Measurements from ENCODE around the gene TK2. TPM values are rescaled to one million over a fixed set of nuclear protein-coding genes. Genes with fewer than 3 reads are reported as not detected.
"Not testable (repeated sequence)": the region's sequence is repeated elsewhere in the genome, so short reads cannot be mapped to it uniquely, and the experiment has no call there.

The TK2 gene
- total RNA-seq, 3 donors from 2014 or later: 14.4 to 29.4 (median 17.8) TPM

DNA sequence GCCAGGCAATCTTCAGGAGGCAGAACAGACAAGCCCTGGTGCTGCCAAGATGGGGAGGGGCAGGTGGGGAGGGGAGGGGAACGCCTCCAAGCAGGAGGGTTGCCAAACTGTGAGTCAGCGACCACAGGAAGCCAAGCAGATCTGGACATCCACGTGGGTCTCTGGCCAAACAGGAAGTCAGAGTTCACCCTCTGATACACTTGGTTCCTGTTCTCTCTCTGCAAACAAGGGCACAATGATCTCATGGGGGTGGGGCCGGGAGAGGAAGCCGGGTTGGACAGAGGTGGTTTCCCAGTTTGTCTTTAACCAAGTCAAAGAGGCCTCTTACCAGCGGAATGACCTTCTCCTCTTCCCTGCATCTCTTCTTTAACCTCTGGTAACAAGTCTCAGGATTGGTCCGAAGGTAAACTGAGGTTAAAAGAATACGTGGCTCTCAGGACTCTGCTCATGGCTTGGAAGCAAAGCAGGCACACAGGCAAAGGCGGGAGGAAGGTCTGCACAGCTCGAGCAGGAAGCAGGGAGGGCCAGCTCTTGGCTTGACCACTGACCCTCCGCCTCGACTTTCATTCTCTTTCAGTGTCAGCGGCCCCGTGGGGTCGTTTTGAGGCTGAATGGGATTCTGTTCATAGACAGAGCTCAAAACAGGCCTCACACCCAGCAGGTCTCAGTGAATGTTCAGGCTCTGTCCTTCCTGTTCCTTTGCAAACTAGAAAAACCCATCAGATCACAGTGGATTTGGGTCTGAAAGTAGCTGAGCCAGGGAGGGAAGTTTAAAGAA is 32.9 kb downstream of the TK2 start:
- Histone ChIP-seq H3K4me3 (no peak overlapping the region), H3K9me3 (no peaks in the 10 kb centered on the region), H3K4me1 (ENCODE audit: low read depth) (peaks cover 24% of the 10 kb centered on the region), H3K36me3 (ENCODE audit: low read depth) (peaks cover 4% of the 10 kb centered on the region)
- no peak for TF ChIP-seq CTCF (IDR thresholded peaks at IDR 0.05)
- intact Hi-C loops (cut with DNase I, micrococcal nuclease): no loop called here
- peak; percentile 95 for ATAC-seq
- DNase-seq: peak; percentile 96 to 98 (median 97)

- ATAC-seq: no peak
- Histone ChIP-seq H3K4me1 (ENCODE audit: low read depth) (peaks cover 24% of the 10 kb centered on the region), H3K9me3 (no peaks in the 10 kb centered on the region), H3K36me3 (ENCODE audit: low read depth) (peaks cover 4% of the 10 kb centered on the region), H3K4me3 (no peak overlapping the region)
- intact Hi-C loops (cut with DNase I, micrococcal nuclease): no loop called here
- no peak for TF ChIP-seq CTCF (IDR thresholded peaks at IDR 0.05)
- no peak for DNase-seq
These were observed 33.5 kb downstream of the TK2 start for GRCh38 chr16:66516509-66516807.

DNA sequence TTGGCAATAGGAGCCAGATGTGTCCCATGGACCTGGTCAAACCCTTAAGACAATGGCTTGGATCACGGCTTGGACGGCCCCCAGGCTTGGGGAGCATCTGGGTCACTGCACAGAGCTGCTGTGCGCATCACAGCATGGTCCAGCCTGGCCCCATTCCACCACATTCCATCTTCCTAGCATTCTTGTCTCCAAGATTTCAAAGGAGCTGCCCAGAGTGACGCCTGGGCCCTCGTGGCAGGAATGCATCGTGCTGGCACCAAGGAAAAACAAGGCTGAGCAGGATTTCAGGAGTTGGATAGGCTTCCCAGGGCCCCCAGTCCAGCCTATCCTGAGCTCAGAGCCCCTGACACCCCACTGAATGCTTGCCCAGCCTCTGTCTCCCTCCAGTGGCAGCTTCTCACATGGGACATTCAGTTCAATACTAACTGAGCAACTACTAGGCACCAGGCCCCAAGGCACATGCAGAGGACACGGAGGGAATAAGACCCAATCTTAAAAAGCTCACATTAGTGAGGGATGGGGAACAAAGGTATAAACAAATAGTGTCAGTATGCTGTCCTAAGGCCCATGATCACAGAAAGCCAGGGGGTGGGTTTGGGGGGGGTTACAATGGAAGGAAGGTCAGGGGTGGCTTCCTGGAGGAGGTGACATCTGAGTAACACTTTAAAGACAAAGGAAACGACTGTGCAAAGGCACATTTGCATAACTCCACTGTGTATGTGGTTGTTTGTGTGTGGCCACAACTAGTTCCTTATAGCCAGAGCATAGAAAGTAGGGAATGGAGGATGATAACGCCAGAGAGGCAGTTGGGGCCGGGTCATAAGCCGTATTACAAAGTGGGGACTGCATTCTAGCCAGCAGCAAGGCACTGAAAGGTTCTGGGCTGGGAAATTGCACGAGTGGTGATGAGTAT is 34.1 kb downstream of the TK2 start:
- Histone ChIP-seq H3K36me3 (ENCODE audit: low read depth) (peaks cover 4% of the 10 kb centered on the region), H3K4me1 (ENCODE audit: low read depth) (peaks cover 24% of the 10 kb centered on the region), H3K4me3 (no peak overlapping the region), H3K9me3 (no peaks in the 10 kb centered on the region)
- no peak for TF ChIP-seq CTCF (IDR thresholded peaks at IDR 0.05)
- ATAC-seq (peak; percentile 41), DNase-seq (peak in 1 of 3 donors; percentile 41)
- intact Hi-C loops (cut with DNase I, micrococcal nuclease): no loop called here

DNA sequence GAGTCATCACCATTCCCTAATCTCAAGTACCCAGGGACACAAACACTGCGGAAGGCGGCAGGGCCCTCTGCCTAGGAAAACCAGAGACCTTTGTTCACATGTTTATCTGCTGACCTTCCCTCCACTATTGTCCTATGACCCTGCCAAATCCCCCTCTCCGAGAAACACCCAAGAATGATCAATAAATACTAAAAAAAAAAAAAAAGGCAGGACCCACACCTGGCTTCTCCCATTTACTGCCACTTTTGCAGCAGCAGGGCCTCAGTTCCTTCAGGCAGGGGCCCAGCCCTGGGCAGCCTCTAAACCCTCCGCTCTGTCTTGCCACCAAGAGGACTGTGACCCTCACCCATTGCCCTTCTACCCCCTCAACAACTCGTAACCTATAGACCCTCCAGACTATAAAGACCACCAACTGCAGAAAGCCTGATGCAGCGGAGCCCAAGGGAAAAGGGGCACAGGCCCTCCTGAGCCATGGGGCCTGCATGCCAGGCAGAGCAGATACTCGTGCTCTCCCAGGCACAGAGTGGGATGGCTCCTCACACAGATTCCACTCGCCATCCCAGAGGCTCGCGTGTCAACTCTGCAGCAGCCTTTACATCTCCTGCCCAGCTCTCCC is 34.8 kb downstream of the TK2 start:
- DNase-seq; intact Hi-C loops (cut with DNase I, micrococcal nuclease); H3K4me3 ChIP-seq; ATAC-seq; H3K9me3 ChIP-seq; H3K36me3 ChIP-seq (ENCODE audit: low read depth): not testable (repeated sequence)
- peaks cover 24% of the 10 kb centered on the region for H3K4me1 ChIP-seq (ENCODE audit: low read depth)

DNA sequence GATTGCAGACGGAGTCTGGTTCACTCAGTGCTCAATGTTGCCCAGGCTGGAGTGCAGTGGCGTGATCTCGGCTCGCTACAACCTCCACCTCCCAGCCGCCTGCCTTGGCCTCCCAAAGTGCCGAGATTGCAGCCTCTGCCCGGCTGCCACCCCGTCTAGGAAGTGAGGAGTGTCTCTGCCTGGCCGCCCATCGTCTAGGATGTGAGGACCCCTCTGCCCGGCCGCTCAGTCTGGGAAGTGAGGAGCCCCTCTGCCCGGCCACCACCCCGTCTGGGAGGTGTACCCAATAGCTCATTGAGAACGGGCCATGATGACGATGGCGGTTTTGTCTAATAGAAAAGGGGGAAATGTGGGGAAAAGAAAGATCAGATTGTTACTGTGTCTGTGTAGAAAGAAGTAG is 35.5 kb downstream of the TK2 start:
- H3K36me3 ChIP-seq (ENCODE audit: low read depth); ATAC-seq; H3K9me3 ChIP-seq; intact Hi-C loops (cut with DNase I, micrococcal nuclease); H3K4me3 ChIP-seq: not testable (repeated sequence)
- peaks cover 24% of the 10 kb centered on the region for H3K4me1 ChIP-seq (ENCODE audit: low read depth)
- DNase-seq: peak in 1 of 3 donors; percentile 26

DNA sequence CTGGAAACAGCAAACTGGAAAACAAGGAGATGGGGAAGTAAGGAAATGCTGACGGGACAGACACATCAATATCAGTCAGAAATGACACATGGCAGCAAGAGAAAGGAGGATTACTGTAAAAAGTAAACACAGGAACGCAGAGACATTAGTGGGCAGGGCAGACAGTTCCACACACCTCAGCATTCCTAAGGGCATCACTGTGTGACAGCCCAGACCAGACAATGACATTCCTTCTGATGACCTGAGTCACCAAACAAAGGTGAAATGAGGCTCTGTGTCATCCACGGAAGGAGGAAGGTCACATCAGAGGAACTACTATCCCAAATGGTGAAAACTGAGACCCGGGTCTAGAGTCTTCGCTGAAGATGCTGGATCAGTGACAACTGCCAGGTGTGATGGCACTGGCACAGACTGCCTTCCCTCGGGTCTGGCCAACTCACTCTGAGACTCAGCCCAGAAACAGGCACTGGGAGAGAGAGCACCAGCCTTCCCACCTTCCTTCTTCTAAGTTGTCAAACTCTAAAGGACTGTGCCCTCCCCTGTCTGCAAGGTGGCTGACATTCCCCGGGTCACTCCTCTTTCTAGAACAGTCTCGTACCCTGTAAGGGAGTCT is 36.7 kb downstream of the TK2 start:
- Histone ChIP-seq H3K4me3 (no peak overlapping the region), H3K9me3 (no peaks in the 10 kb centered on the region), H3K36me3 (ENCODE audit: low read depth) (peaks cover 4% of the 10 kb centered on the region), H3K4me1 (ENCODE audit: low read depth) (peaks cover 28% of the 10 kb centered on the region)
- ATAC-seq (no peak), DNase-seq (peak in 1 of 3 donors; percentile 14)
- intact Hi-C loops (cut with DNase I, micrococcal nuclease): no loop called here
- TF ChIP-seq CTCF (IDR thresholded peaks at IDR 0.05): no peak
